Measurements from ENCODE around the gene PTPN13. TPM values are rescaled to one million over a fixed set of nuclear protein-coding genes. Genes with fewer than 3 reads are reported as not detected.

The PTPN13 gene
- total and polyA plus RNA-seq, 2 donors from 2014 or later: 10.2 to 62.3 TPM

DNA sequence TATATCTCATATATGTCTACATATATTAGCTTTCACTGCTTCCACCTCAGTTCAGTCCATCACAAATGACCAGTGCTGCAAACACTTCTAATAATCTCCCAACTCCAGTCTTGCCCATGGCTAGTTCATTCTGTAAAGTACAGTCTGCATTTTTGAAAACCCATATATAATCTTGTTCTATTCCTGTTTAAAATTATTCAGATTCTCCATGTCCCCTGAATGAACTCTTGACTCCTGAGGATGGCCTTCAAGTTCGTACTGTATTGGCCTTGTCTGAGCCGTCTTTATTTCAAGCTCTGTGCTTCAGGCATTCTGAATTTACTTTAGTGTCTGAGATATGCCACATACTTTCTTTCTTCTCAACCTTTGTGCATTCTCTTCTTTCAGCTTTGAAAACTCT, 84.7 kb downstream of the PTPN13 start:
- no peak overlapping the region for H3K4me3 ChIP-seq (ENCODE audit: low read length in 3 of 3)
- no peaks in the 10 kb centered on the region for H3K36me3 ChIP-seq (ENCODE audit: control insufficient read depth in 2 of 3, insufficient read depth in 3 of 3, low read length in 3 of 3)
- H3K9ac ChIP-seq (ENCODE audit: low read length in 3 of 3): no peak overlapping the region
- no peak overlapping the region for H3K27ac ChIP-seq (ENCODE audit: low read depth in 2 of 2, low read length in 2 of 2)
- FAIRE-seq: no peak
- H3K9me3 ChIP-seq (ENCODE audit: control insufficient read depth in 2 of 3, insufficient read depth in 1 of 3, low read length in 3 of 3): no peaks in the 10 kb centered on the region
- DNase-seq: no peak
- H3K27me3 ChIP-seq (ENCODE audit: control insufficient read depth, insufficient read depth, low read length): no peaks in the 10 kb centered on the region
- peaks cover 0 to 2% (median 0%) of the 10 kb centered on the region in 3 donors for H3K4me1 ChIP-seq (ENCODE audit: control insufficient read depth in 2 of 3, insufficient read depth in 2 of 3, low read depth in 1 of 3, low read length in 3 of 3)
- intact Hi-C loops (cut with DNase I): no loop called here
- TF ChIP-seq, protein P1, sequence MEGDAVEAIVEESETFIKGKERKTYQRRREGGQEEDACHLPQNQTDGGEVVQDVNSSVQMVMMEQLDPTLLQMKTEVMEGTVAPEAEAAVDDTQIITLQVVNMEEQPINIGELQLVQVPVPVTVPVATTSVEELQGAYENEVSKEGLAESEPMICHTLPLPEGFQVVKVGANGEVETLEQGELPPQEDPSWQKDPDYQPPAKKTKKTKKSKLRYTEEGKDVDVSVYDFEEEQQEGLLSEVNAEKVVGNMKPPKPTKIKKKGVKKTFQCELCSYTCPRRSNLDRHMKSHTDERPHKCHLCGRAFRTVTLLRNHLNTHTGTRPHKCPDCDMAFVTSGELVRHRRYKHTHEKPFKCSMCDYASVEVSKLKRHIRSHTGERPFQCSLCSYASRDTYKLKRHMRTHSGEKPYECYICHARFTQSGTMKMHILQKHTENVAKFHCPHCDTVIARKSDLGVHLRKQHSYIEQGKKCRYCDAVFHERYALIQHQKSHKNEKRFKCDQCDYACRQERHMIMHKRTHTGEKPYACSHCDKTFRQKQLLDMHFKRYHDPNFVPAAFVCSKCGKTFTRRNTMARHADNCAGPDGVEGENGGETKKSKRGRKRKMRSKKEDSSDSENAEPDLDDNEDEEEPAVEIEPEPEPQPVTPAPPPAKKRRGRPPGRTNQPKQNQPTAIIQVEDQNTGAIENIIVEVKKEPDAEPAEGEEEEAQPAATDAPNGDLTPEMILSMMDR (IDR thresholded peaks at IDR 0.05; ENCODE audit: borderline replicate concordance, extremely low read depth, insufficient read depth): no peak

DNA sequence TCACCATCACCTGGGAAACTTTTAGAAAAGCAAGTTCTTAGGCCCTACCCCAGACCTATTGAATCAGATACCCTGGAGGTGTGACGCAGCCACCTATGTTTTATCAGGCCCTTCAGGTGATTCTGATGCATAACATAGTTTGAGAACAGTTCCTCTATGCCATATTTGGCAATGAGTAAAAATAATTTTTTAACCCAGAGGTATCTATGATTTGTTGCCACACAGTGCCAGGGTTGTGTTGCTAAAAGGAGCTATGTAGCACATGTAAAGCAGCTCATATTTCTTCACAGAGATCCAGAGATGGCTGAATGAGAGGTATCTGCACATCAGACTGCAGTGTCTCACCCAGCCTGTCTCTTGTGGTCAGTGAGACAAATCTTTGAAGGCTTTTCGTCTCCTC, 85.3 kb downstream of the PTPN13 start:
- H3K9ac ChIP-seq (ENCODE audit: low read length in 3 of 3): no peak overlapping the region
- no peak for FAIRE-seq
- no peaks in the 10 kb centered on the region for H3K9me3 ChIP-seq (ENCODE audit: control insufficient read depth in 2 of 3, insufficient read depth in 1 of 3, low read length in 3 of 3)
- TF ChIP-seq, protein P1 (IDR thresholded peaks at IDR 0.05; ENCODE audit: borderline replicate concordance, extremely low read depth, insufficient read depth): no peak
- H3K27ac ChIP-seq (ENCODE audit: low read depth in 2 of 2, low read length in 2 of 2): no peak overlapping the region
- no peak for DNase-seq
- no peak overlapping the region for H3K4me3 ChIP-seq (ENCODE audit: low read length in 3 of 3)
- no peaks in the 10 kb centered on the region for H3K36me3 ChIP-seq (ENCODE audit: control insufficient read depth in 2 of 3, insufficient read depth in 3 of 3, low read length in 3 of 3)
- intact Hi-C loops (cut with DNase I): no loop called here
- H3K4me1 ChIP-seq (ENCODE audit: control insufficient read depth in 2 of 3, insufficient read depth in 2 of 3, low read depth in 1 of 3, low read length in 3 of 3): peaks cover 0 to 2% (median 0%) of the 10 kb centered on the region in 3 donors
- H3K27me3 ChIP-seq (ENCODE audit: control insufficient read depth, insufficient read depth, low read length): no peaks in the 10 kb centered on the region

DNA sequence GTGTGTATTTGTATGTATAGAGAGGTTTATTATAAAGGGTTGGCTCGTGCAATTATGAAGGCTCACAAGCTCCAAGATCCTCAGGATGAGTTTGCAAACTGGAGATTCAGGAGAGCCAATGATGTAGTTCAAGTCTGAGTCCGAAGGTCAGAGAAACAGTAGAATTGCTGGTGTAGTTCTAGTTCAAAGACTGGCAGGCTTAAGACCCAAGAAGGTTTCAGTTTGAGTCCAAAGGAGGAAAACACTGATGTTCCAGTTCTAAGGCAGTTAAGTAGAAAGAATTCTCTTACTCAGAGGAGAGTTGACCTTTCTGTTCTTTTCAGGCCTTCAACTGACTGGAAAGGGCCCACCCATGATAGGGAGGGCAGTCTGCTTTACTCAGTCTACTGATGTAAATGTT, 89.1 kb downstream of the PTPN13 start:
- FAIRE-seq (no peak), DNase-seq (peak in 1 of 5 donors; percentile 16)
- Histone ChIP-seq H3K27ac (ENCODE audit: low read depth in 2 of 2, low read length in 2 of 2) (no peak overlapping the region), H3K4me1 (ENCODE audit: control insufficient read depth in 2 of 3, insufficient read depth in 2 of 3, low read depth in 1 of 3, low read length in 3 of 3) (peaks cover 0 to 2% (median 0%) of the 10 kb centered on the region in 3 donors), H3K36me3 (ENCODE audit: control insufficient read depth in 2 of 3, insufficient read depth in 3 of 3, low read length in 3 of 3) (no peaks in the 10 kb centered on the region), H3K9ac (ENCODE audit: low read length in 3 of 3) (no peak overlapping the region), H3K27me3 (ENCODE audit: control insufficient read depth, insufficient read depth, low read length) (no peaks in the 10 kb centered on the region), H3K4me3 (ENCODE audit: low read length in 3 of 3) (no peak overlapping the region), H3K9me3 (ENCODE audit: control insufficient read depth in 2 of 3, insufficient read depth in 1 of 3, low read length in 3 of 3) (no peaks in the 10 kb centered on the region)
- intact Hi-C loops (cut with DNase I): no loop called here
- TF ChIP-seq, protein P1 (IDR thresholded peaks at IDR 0.05; ENCODE audit: borderline replicate concordance, extremely low read depth, insufficient read depth): no peak

DNA sequence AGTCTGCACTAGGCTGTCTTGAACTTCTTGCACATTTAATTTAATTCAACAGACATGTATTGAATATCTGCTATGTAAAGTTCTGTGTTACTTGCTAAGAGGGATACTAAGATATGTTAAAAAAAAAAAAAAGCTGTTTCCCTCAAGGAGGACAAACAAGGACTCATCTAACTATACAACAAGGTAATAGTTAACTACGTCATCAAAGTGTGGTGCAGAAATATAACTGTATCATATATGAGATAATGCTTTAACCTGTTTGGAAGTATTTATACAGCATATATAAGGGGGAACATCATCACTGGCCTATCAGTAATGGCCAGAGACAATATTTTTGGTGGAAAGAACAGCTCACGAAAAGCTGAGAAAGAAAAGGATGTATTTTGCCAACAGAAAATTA, 89.9 kb downstream of the PTPN13 start:
- no peak for DNase-seq
- Histone ChIP-seq H3K9ac (ENCODE audit: low read length in 3 of 3) (no peak overlapping the region), H3K27me3 (ENCODE audit: control insufficient read depth, insufficient read depth, low read length) (no peaks in the 10 kb centered on the region), H3K4me3 (ENCODE audit: low read length in 3 of 3) (no peak overlapping the region), H3K4me1 (ENCODE audit: control insufficient read depth in 2 of 3, insufficient read depth in 2 of 3, low read depth in 1 of 3, low read length in 3 of 3) (peaks cover 0 to 2% (median 0%) of the 10 kb centered on the region in 3 donors), H3K9me3 (ENCODE audit: control insufficient read depth in 2 of 3, insufficient read depth in 1 of 3, low read length in 3 of 3) (no peaks in the 10 kb centered on the region), H3K27ac (ENCODE audit: low read depth in 2 of 2, low read length in 2 of 2) (no peak overlapping the region), H3K36me3 (ENCODE audit: control insufficient read depth in 2 of 3, insufficient read depth in 3 of 3, low read length in 3 of 3) (no peaks in the 10 kb centered on the region)
- intact Hi-C loops (cut with DNase I): no loop called here
- TF ChIP-seq, protein P1 (IDR thresholded peaks at IDR 0.05; ENCODE audit: borderline replicate concordance, extremely low read depth, insufficient read depth): no peak
- no peak for FAIRE-seq

Data from kidney (tissue), 14 donors.